GM12878 (cell line): ENCODE data around the gene HCFC1R1. TPM values are rescaled to one million over a fixed set of nuclear protein-coding genes. Genes with fewer than 3 reads are reported as not detected.

Source experiments
- ATAC-seq: fragments of 200-7000 bp; cut with Tn5 transposase; 3 replicates; pipeline ENCODE4 v1.9.1; 2020; ENCODE audit warnings: mild to moderate bottlenecking, moderate library complexity
- BruUV-seq: library from RNA; stranded (reverse); fragments of 400-500 nt; replicated peaks from 2 replicates; lab custom pipeline; 2021; lab: Mats Ljungman, UMichigan
- CTCF ChIA-PET: fragments of 300-600 bp; sonication (Branson Sonifier 250); formaldehyde crosslinking; extraction: SDS; loops from one replicate; lab custom pipeline; 2021; ENCODE audit warnings: inconsistent platforms; lab: Yijun Ruan, JAX
- POLR2A ChIA-PET: fragments of 350-600 bp; formaldehyde crosslinking; extraction: SDS; loops from one replicate; lab custom pipeline; 2021; ENCODE audit warnings: inconsistent platforms; lab: Charles Lee
- RAD21 ChIA-PET: fragments of 300-600 bp; sonication (Branson Sonifier 250); formaldehyde crosslinking; loops from one replicate; lab custom pipeline; 2023; ENCODE audit warnings: antibody characterized with exemption; ENCODE audit not compliant: unreplicated experiment; lab: Charles Lee
- SMC1A ChIA-PET: fragments of 300-600 bp; sonication (Branson Sonifier 250); formaldehyde crosslinking; loops from one replicate; lab custom pipeline; 2023; ENCODE audit not compliant: unreplicated experiment, uncharacterized antibody; lab: Charles Lee
- DNase-seq: peaks from one replicate; pipeline ENCODE4 v3.0.0-alpha.2; 2011; ENCODE audit warnings: low read depth, low spot score
- FAIRE-seq: peaks from 3 replicates; lab custom pipeline; 2011; peaks lifted over from hg19 to GRCh38; lab: Jason Lieb, UNC
- H2AFZ ChIP-seq: 2 replicates; pipeline ENCODE4 v1.6.0; 2011; ENCODE audit warnings: low read depth, low read length, control low read depth; ENCODE audit not compliant: control insufficient read depth
- H3K27ac ChIP-seq: 2 replicates; pipeline ENCODE4 v1.5.1; 2011; ENCODE audit warnings: control low read depth; ENCODE audit not compliant: control insufficient read depth, insufficient read depth
- H3K27me3 ChIP-seq, 2 experiments: replicated peaks in 1 of 2; 2 replicates each; pipeline versions ENCODE4 v1.6.0 to v1.6.1; 2011; ENCODE audit warnings: low read length in 1 of 2; ENCODE audit not compliant: control insufficient read depth in 2 of 2, insufficient read depth in 2 of 2
- H3K36me3 ChIP-seq, 2 experiments: 2 replicates each; pipeline ENCODE4 v1.5.1; 2011; ENCODE audit warnings: low read length in 1 of 2; ENCODE audit not compliant: control insufficient read depth in 2 of 2, insufficient read depth in 2 of 2
- H3K4me1 ChIP-seq: 2 replicates; pipeline ENCODE4 v1.6.1; 2011; ENCODE audit warnings: mild to moderate bottlenecking, low read length, moderate library complexity, mixed read lengths; ENCODE audit not compliant: control insufficient read depth, insufficient read depth
- H3K4me2 ChIP-seq: 2 replicates; pipeline ENCODE4 v1.6.0; 2011; ENCODE audit warnings: control low read depth; ENCODE audit not compliant: control insufficient read depth, insufficient read depth
- H3K4me3 ChIP-seq: fragments of 200-600 bp; sonication (generic); 2 replicates; pipeline ENCODE4 v1.5.1; 2016
- H3K79me2 ChIP-seq: 2 replicates; pipeline ENCODE4 v1.6.0; 2011; ENCODE audit warnings: low read length; ENCODE audit not compliant: control insufficient read depth, insufficient read depth
- H3K9ac ChIP-seq: 2 replicates; pipeline ENCODE4 v1.8.0; 2011; ENCODE audit warnings: low read length, control low read depth, mixed read lengths; ENCODE audit not compliant: control insufficient read depth, insufficient read depth
- H3K9me3 ChIP-seq: replicated peaks from 3 replicates; pipeline ENCODE4 v1.5.1; 2011; ENCODE audit warnings: mild to moderate bottlenecking, low read length; ENCODE audit not compliant: control insufficient read depth, insufficient read depth
- H4K20me1 ChIP-seq: 2 replicates; pipeline ENCODE4 v1.6.0; 2011; ENCODE audit not compliant: control insufficient read depth, insufficient read depth
- CHD2 ChIP-seq: IDR thresholded peaks from 2 replicates; pipeline ENCODE4 v1.6.1; 2011; ENCODE audit warnings: low read depth, low read length, improper control_type of control experiment, borderline replicate concordance
- E2F8 ChIP-seq: fragments of 450-650 bp; IDR thresholded peaks from 2 replicates; pipeline ENCODE4 v1.6.1; 2018; ENCODE audit warnings: mild to moderate bottlenecking, low read depth, moderate library complexity; ENCODE audit not compliant: partially characterized antibody
- FOXK2 ChIP-seq: fragments of 450-650 bp; IDR thresholded peaks from 2 replicates; pipeline ENCODE4 v1.6.1; 2017; ENCODE audit warnings: mild to moderate bottlenecking, moderate library complexity
- GATAD2B ChIP-seq: fragments of 450-650 bp; conservative IDR thresholded peaks from 2 replicates; pipeline ENCODE4 v1.6.1; 2017; ENCODE audit warnings: low read depth, mild to moderate bottlenecking, moderate library complexity
- IKZF2 ChIP-seq, 2 experiments: fragments of 450-650 bp; IDR thresholded peaks; 2 replicates each; pipeline ENCODE4 v1.6.1; 2017; ENCODE audit warnings: mild to moderate bottlenecking in 2 of 2, moderate library complexity in 2 of 2
- JUND ChIP-seq: IDR thresholded peaks from 2 replicates; pipeline ENCODE4 v1.6.1; 2012; ENCODE audit warnings: low read depth, mild to moderate bottlenecking, low read length, improper control_type of control experiment, moderate library complexity
- KDM1A ChIP-seq: fragments of 200-600 bp; sonication (generic); IDR thresholded peaks from 2 replicates; pipeline ENCODE4 v1.6.1; 2016; ENCODE audit warnings: borderline replicate concordance
- MYC ChIP-seq: IDR thresholded peaks from 2 replicates; pipeline ENCODE4 v1.6.1; 2011; ENCODE audit warnings: mild to moderate bottlenecking, low read length, moderate library complexity, inconsistent platforms; ENCODE audit not compliant: insufficient read depth, insufficient replicate concordance, insufficient read length, severe bottlenecking
- POLR2AphosphoS5 ChIP-seq: IDR thresholded peaks from 2 replicates; pipeline ENCODE4 v1.6.1; 2011; ENCODE audit warnings: mild to moderate bottlenecking, low read length, inconsistent platforms
- POU2F2 ChIP-seq: IDR thresholded peaks from 3 replicates; pipeline ENCODE4 v1.6.1; 2011; ENCODE audit warnings: low read depth, mild to moderate bottlenecking, low read length, borderline replicate concordance
- RB1 ChIP-seq: fragments of 450-650 bp; formaldehyde crosslinking; IDR thresholded peaks from 2 replicates; pipeline ENCODE4 v1.6.1; 2017; ENCODE audit warnings: mild to moderate bottlenecking, borderline replicate concordance
- RFX5 ChIP-seq: IDR thresholded peaks from 2 replicates; pipeline ENCODE4 v1.6.1; 2011; ENCODE audit warnings: low read depth, low read length, improper control_type of control experiment
- TCF7 ChIP-seq: IDR thresholded peaks from 2 replicates; pipeline ENCODE4 v1.6.1; 2014; ENCODE audit warnings: antibody characterized with exemption, borderline replicate concordance
- ZBTB33 ChIP-seq: fragments of 450-650 bp; IDR thresholded peaks from 2 replicates; pipeline ENCODE4 v1.6.1; 2017; ENCODE audit warnings: mild to moderate bottlenecking
- ZBTB4 ChIP-seq: fragments of 450-650 bp; formaldehyde crosslinking; IDR thresholded peaks from 2 replicates; pipeline ENCODE4 v1.4.0; 2022; ENCODE audit warnings: mild to moderate bottlenecking, moderate library complexity
- ZNF622 ChIP-seq: fragments of 450-650 bp; IDR thresholded peaks from 2 replicates; pipeline ENCODE4 v1.6.1; 2017; ENCODE audit warnings: mild to moderate bottlenecking, inconsistent platforms
- WGBS: methylation state at CpG from one replicate; pipeline ENCODE4 v1.1.6; 2016; ENCODE audit warnings: low lambda C conversion rate; ENCODE audit not compliant: insufficient replicate concordance, insufficient coverage; ENCODE audit errors: missing lambda C conversion rate; 5-methylcytosine and 5-hydroxymethylcytosine counted together
- in situ Hi-C: fragments of 300-500 bp; cut with MboI; formaldehyde crosslinking; loops from 9 replicates; pipeline ENCODE4 v1.14.3; 2018; ENCODE audit warnings: mixed read lengths
- intact Hi-C: fragments of 100-400 bp; cut with micrococcal nuclease; formaldehyde crosslinking; loops from one replicate; pipeline ENCODE4 v1.14.2; 2022; ENCODE audit not compliant: unreplicated experiment
- polyA plus RNA-seq, 11 experiments: library from polyadenylated mRNA; depleted of rRNA in 4 of 11; unstranded in 6 of 11; stranded (reverse) in 5 of 11; fragments of >200 nt; fragmentation: Nextera tagmentation in 4 of 11; fragmentation: Illumina TruSeq in 1 of 11; extraction: Ambion mirVana in 4 of 11; extraction: Trizol in 1 of 11; gene quantifications; 1 replicate in 1 of 11; 2 replicates in 10 of 11; pipeline versions ENCODE4 v1.2.1 to v1.2.3, GENCODE V29; 2011 to 2016; ENCODE audit warnings: inconsistent platforms in 2 of 11, missing spikeins in 2 of 11, low read depth in 1 of 11
- total RNA-seq, 4 experiments: library from RNA; depleted of rRNA in 3 of 4; stranded (reverse); fragments of >200 nt in 3 of 4; fragmentation: Illumina TruSeq in 1 of 4; extraction: Trizol in 1 of 4; gene quantifications; 2 replicates each; pipeline versions ENCODE4 v1.2.1 to v1.2.3, GENCODE V29; 2013 to 2021

Gene HCFC1R1
- total and polyA plus RNA-seq, 10 of the 15 experiments (the other 5 are each of a cell fraction or from before 2014, with no cell fraction given) = 2.8 to 42.5 (median 20.4) TPM

- Histone ChIP-seq H3K4me2 (no peak overlapping the region; the same call in 1 of the 2 replicates), H3K36me3 (no peaks in the 10 kb centered on the region), H3K4me1 (peaks cover 2% of the 10 kb centered on the region; the same call in 1 of the 2 replicates), H3K9me3 (no peaks in the 10 kb centered on the region), H3K4me3 (no peak overlapping the region), H3K9ac (no peak overlapping the region), H3K27me3 (peaks cover 0 to 1% of the 10 kb centered on the region in 2 experiments; a peak in 3 of 4 replicates), H3K79me2 (no peaks in the 10 kb centered on the region), H3K27ac (no peak overlapping the region), H2AFZ (no peak overlapping the region), H4K20me1 (no peaks in the 10 kb centered on the region)
- no TSS peak for BruUV-seq
- RAD21 ChIA-PET = no interaction called here
- POLR2A ChIA-PET = interaction anchor here (0.8 kb wide), 1 partner anchor 85 kb away, joined by 3 read pairs; no protein-coding TSS in a partner anchor
- in situ Hi-C loops (no loop called here), intact Hi-C loops (no loop called here)
- ATAC-seq = no peak
- SMC1A ChIA-PET = no interaction called here
- 86% methylated on average over 6 of the region's 6 CpGs for WGBS
- no peak for DNase-seq
- FAIRE-seq = no peak
- CTCF ChIA-PET = interaction anchor here (0.6 to 9.0 kb wide), 4 partner anchors 14 to 821 kb away, joined by 3 to 76 read pairs (median 3); no protein-coding TSS in a partner anchor
- TF ChIP-seq GATAD2B (no peak), E2F8 (no peak), FOXK2 (no peak), JUND (no peak), IKZF2 (IDR thresholded peaks at IDR 0.05) (no peak), KDM1A (no peak), RFX5 (no peak), TCF7 (no peak), CHD2 (no peak), POU2F2 (no peak), ZBTB4 (CRISPR knock-in tag) (no peak), RB1 (no peak), ZNF622 (no peak), MYC (no peak), ZBTB33 (no peak), POLR2AphosphoS5 (no peak)
Observed at GRCh38 chr16:3044708-3045107, 21.0 kb upstream of the HCFC1R1 start.
